Activated T-cell treated with anti-CD3 and anti-CD28 coated beads for 4 hours (primary cell): ENCODE data around the gene CALN1.
"Not testable (repeated sequence)": the region's sequence is repeated elsewhere in the genome, so short reads cannot be mapped to it uniquely, and the experiment has no call there.

Experiments used
- DNase-seq: peaks from one replicate; pipeline ENCODE4 v3.0.0-alpha.2; 2020

The CALN1 gene

DNA sequence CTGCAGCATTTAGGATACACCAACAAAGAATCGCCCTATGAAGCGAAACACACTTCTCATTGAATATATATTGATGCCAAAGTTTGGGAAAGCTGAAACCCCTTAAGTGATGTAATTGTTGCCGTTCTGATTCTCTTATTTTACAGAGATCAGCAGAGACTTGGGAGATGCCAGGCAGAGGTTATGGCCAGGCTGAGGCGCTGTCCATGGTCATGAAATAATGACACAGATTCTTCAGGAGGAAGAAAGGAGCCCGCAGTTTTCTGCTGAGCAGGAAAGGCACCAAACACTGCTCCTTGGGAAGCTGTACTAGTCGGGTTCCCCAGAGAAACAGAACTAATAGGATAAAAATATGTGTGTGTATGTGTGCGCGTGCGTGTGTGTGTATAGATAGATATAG, 566.0 kb downstream of the CALN1 start:
- no peak for DNase-seq

DNA sequence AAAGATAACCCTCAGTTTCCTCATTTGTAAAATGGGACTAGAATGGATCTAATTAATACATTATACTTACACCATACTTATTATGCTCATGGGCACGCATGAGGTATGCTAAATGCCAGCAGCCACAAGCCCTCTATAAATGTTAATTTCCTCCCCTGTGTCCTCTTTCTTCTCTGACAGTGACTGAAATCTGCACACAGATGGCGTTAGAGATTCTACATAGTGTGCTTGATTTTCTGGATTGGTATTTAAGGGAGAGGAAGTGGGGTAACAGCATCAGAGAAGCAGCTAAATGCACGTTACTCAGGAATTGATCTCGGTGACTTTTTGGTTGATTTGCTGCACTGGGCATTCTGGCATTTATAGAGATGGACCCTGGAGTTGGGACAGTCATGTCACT, 568.5 kb downstream of the CALN1 start:
- DNase-seq = no peak

DNA sequence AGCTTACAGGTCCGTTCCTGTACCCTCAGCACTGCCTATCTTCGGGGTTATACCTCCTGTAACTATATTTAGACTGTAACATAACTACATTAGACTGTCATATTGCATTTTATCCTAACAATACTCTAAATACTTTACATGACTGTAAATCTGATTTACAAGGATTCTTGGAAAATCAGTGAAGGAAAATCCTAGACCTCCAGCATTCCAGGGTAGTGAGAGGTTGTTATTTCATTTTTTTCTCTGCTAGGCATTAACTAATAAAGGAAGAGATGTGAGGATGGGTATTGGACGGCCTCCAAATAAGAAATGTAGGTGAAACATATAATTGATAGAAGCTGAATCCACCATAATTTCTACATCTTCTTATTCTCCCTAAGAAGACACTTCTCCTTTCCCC, 569.4 kb downstream of the CALN1 start:
- no peak for DNase-seq

DNA sequence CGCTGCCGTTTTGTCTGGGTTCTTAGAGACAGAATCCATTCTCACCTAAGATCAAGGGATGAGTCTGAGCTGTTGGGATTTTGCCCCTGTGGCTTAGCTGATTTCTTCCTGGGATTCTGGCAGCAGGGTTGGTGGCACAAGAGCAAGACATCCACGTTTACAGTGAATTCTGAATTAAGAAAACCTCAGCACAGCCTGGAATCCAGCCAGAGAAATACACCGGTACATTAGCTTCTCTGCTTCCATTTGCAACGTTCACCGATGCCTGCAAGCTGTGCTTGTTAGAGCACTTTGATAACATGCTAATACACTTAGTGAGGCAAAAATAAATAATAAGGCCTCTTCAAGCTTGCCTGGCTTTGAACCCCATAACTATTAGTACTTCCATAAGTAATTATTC, 569.8 kb downstream of the CALN1 start:
- DNase-seq = no peak

DNA sequence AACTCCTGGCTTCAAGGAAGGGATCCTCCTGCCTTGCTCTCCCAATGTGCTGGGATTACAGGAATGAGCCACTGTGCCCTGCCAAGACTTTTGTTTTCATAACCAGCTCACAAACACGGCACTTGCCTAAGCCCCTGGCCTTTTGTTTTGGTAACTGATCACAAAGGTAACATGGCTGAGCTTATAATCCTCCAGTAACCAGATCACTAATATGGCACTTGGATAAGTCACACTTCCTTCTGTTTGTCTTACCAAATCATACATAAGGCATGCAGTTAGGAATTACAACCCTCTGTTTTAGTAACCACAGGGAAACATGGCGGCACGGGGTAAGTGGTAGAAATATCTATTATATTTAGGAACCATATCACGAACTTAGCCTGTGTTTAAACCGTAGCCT, 577.1 kb downstream of the CALN1 start:
- no peak for DNase-seq

- DNase-seq = no peak
These were observed 582.6 kb downstream of the CALN1 start for GRCh38 chr7:71829515-71829914.

DNA sequence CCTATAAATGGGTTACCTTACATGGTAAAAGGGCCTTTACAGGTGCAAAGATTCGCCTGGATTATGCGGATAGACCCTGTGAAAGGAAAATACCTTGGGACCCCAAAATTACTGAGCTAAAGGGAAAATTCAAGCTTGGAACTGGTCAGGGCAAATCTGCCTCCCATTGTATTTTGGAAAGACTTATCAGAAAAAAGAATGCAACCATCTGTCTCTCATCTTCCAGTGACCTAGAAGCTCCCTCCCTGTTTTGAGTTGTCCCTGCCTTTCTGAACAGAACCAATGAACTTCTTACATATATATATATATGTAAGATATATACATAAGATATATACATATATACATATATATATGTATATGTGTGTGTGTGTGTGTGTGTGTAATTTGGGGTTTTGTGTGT, 583.8 kb downstream of the CALN1 start:
- no peak for DNase-seq

- DNase-seq = no peak
These were observed 586.0 kb downstream of the CALN1 start for GRCh38 chr7:71826141-71826540.

- DNase-seq = no peak
These were observed 588.0 kb downstream of the CALN1 start for GRCh38 chr7:71824006-71824760.

- DNase-seq = not testable (repeated sequence)
These were observed 589.7 kb downstream of the CALN1 start for GRCh38 chr7:71822406-71822805.

DNA sequence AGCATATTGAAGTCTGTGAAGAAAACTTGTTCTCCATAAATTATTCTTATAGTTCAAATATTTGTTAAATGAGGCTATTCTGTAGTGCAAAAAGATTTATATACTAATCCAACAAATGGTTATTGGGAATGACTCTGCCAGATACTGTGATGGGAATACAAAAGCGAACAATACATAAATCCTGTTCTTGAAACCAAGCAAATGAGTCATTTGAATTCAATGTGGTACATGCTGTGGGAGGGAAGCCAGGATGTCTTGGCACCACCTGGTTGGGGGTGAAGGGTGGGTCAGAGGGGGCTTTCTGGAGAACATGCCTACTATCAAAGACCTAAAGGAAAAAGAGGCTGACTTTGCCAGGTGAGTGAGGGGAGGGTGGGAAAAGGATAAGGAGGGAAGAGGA, 594.2 kb downstream of the CALN1 start:
- DNase-seq = no peak

DNA sequence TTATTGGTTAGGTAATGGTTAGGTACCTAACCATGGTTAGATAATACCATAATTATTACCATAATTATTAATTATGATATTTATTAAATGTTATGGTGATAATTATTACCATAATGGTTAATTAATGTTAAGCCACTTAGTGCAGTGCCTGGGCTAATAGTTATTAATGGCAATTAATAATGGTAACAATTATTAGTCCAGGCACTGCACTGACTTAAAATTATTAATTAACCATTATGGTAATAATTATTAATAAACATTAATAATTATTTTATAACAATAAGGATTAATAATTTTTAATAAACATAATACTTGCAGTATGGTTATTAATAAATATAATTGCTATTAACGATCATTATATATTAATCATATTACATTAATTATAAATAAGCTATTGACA, 604.0 kb downstream of the CALN1 start:
- no peak for DNase-seq

- no peak for DNase-seq
These were observed 607.9 kb downstream of the CALN1 start for GRCh38 chr7:71804256-71804655.

DNA sequence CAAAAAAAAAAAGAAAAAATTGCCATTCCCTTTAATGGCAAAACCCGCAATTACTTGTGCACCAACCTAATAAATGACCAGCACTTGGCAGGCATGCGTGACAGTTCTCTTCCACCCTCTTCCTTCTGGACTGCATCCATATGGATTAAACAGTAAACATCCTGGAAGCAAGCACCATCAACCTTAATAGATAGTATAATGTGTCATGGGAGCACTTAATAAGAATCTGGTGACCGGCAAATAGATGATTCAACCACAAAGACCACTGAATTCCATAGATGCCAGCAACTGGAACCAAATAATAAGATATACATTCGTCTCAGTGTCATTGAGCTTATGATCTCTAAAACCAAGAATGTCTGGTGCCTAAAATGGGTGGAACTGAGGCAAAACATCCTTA, 610.2 kb downstream of the CALN1 start:
- DNase-seq = no peak

DNA sequence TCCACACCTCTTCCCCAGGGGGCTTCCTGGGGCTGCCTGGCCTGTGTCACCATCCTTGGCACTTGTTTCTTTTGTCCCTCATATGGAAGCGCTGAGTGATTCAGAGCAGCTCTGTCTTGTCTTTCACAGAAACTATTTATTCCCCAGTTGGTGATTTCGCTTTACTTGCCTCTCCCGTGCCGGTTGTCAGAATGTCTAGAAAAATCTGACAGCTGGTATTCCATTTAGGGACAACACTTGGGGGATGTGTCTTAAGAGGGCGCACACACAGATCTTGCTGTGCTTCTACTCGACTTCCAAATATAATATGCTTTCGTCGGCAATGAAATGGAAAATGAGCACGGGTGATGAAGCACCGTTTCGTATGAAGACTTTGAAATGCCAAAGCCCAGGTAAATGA, 611.8 kb downstream of the CALN1 start:
- no peak for DNase-seq

- DNase-seq = no peak
These were observed 616.7 kb downstream of the CALN1 start for GRCh38 chr7:71795410-71795809.

DNA sequence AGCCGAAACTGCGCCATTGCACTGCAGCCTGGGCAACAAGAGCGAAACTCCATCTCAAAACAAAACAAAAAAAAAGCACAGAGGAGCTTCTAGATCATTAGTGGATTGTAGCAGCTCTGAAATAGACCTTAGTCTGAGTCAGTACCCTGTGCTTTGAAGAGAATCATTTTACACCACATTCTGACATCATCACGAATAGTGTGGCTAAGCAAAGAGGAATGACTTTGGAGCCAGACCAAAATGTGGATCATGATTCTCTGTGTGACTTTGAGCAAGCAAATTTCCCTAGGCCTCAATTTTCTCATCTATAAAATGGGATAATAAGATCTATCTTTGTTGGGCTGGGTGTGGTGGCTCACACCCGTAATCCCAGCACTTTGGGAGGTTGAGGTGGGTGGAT, 618.9 kb downstream of the CALN1 start:
- DNase-seq = no peak

DNA sequence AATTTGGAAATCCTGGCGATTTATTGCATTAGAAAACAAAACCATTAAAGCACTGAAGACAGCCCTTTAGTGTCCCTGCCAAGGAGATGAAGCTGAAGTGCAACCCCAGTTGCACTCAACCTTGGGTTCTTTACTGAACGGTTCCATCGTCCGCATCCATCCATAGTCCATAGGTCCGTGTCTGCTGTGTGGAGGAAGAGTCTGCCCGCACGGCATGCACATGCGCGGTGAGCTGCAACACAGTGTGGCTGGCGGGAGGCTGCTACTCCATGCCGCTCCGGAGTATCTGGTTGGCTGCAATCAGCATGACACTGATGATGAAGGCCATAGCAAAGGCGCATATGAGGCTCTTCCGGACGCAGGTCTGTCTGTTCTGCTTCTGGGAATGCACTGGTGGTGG, 624.6 kb downstream of the CALN1 start:
- no peak for DNase-seq

GRCh38 chr7:71785216-71785615, 626.9 kb downstream of the CALN1 start:
- DNase-seq = no peak

GRCh38 chr7:71784781-71785180, 627.4 kb downstream of the CALN1 start:
- no peak for DNase-seq

GRCh38 chr7:71784180-71784579, 628.0 kb downstream of the CALN1 start:
- DNase-seq = no peak

DNA sequence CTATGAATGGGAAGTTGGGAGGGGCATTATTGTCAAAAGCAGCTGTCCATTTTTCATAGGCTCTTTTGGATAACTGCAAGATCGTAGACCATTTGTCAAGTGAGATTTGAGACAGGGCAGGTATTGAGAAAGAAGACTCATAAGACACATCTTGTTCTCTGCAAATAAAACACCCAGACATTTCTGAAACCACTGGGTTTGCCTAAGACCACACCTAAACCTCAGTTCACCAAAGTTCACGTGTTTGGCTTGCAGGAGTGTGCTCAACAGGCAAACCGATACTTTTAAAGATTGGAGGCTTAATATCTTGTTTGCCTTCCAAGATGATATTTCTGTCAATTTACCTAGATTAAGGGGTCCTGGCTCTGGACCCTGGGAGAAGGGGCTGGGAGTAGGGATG, 628.4 kb downstream of the CALN1 start:
- DNase-seq = no peak

GRCh38 chr7:71782051-71782450, 630.1 kb downstream of the CALN1 start:
- DNase-seq = no peak

- DNase-seq = no peak
These were observed 631.9 kb downstream of the CALN1 start for GRCh38 chr7:71780282-71780681.

GRCh38 chr7:71777278-71777677, 634.9 kb downstream of the CALN1 start:
- no peak for DNase-seq

DNA sequence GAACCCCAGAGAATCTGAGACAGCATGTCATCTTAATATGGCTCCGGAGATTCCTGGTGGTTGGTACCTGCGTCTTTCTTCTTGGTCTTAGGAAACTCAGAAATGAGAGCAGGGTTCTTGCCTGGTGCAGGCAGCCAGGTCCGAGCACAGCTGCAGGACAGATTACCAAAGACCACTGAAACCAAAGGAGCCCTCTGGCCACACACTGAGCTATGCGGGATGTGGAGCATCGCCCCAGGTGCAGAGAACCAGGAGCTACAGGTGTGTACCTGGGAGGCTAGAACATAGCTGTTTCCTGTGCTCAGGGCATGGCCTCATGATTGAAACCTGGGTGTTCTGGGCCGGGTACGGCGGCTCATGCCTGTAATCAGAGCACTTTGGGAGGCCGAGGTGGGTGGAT, 635.4 kb downstream of the CALN1 start:
- no peak for DNase-seq
